Astrocyte of the hippocampus (primary cell): Measurements from ENCODE around the gene HOXD4.

Experiments
- DNase-seq: peaks from one replicate; pipeline ENCODE4 v3.0.0; 2011; ENCODE audit warnings: low read depth, low spot score

HOXD4 gene

GRCh38 chr2:176170602-176171305 is 19.4 kb downstream of the HOXD4 start:
- DNase-seq, result no peak

- no peak for DNase-seq
Measured at GRCh38 chr2:176171351-176172006, 20.1 kb downstream of the HOXD4 start.

- DNase-seq, result no peak
Measured at GRCh38 chr2:176172007-176172894, 20.9 kb downstream of the HOXD4 start.

GRCh38 chr2:176172895-176173566 is 21.7 kb downstream of the HOXD4 start:
- no peak for DNase-seq

- no peak for DNase-seq
Measured at GRCh38 chr2:176173567-176174381, 22.4 kb downstream of the HOXD4 start.

- DNase-seq, result no peak
Measured at GRCh38 chr2:176174382-176174823, 23.1 kb downstream of the HOXD4 start.

GRCh38 chr2:176174824-176175708 is 23.7 kb downstream of the HOXD4 start:
- DNase-seq, result no peak

- no peak for DNase-seq
Measured at GRCh38 chr2:176175709-176176607, 24.6 kb downstream of the HOXD4 start.

GRCh38 chr2:176177580-176178037 is 26.3 kb downstream of the HOXD4 start:
- no peak for DNase-seq

GRCh38 chr2:176178038-176178756 is 26.8 kb downstream of the HOXD4 start:
- DNase-seq, result no peak

- DNase-seq, result no peak
Measured at GRCh38 chr2:176178757-176179295, 27.5 kb downstream of the HOXD4 start.

- DNase-seq, result no peak
Measured at GRCh38 chr2:176181551-176181950, 30.2 kb downstream of the HOXD4 start.

GRCh38 chr2:176182671-176183070 is 31.3 kb downstream of the HOXD4 start:
- no peak for DNase-seq

- DNase-seq, result no peak
Measured at GRCh38 chr2:176184749-176185148, 33.4 kb downstream of the HOXD4 start.

- no peak for DNase-seq
Measured at GRCh38 chr2:176186024-176186423, 34.7 kb downstream of the HOXD4 start.

- DNase-seq, result no peak
Measured at GRCh38 chr2:176187200-176187898, 36.0 kb downstream of the HOXD4 start.
